H9 (cell line): ENCODE data around the gene SULT2B1. TPM values are rescaled to one million over a fixed set of nuclear protein-coding genes. Genes with fewer than 3 reads are reported as not detected.

Experiments used
- DNase-seq: peaks from one replicate; pipeline ENCODE4 v3.0.0-alpha.2; 2017
- H2AFZ ChIP-seq: one replicate; pipeline ENCODE4 v1.6.1; 2013; ENCODE audit warnings: mild to moderate bottlenecking, low read length, control low read depth, moderate library complexity
- H2AK5ac ChIP-seq: 2 replicates; pipeline ENCODE4 v1.6.1; 2013; ENCODE audit warnings: low read length, control low read depth, mixed read lengths; ENCODE audit not compliant: insufficient read length
- H2BK120ac ChIP-seq: one replicate; pipeline ENCODE4 v1.6.1; 2013; ENCODE audit warnings: low read depth, mild to moderate bottlenecking, low read length, control low read depth, inconsistent platforms; ENCODE audit not compliant: poor library complexity, severe bottlenecking
- H2BK12ac ChIP-seq: 2 replicates; pipeline ENCODE4 v1.6.1; 2013; ENCODE audit warnings: low read length, control low read depth, mixed read lengths, low read depth; ENCODE audit not compliant: insufficient read length
- H2BK15ac ChIP-seq: 2 replicates; pipeline ENCODE4 v1.6.1; 2013; ENCODE audit warnings: low read depth, low read length, control low read depth
- H2BK20ac ChIP-seq: one replicate; pipeline ENCODE4 v1.6.1; 2013; ENCODE audit warnings: low read depth, mild to moderate bottlenecking, low read length, control low read depth, inconsistent platforms; ENCODE audit not compliant: poor library complexity, severe bottlenecking
- H2BK5ac ChIP-seq: 2 replicates; pipeline ENCODE4 v1.6.1; 2013; ENCODE audit warnings: low read length, control low read depth, mixed read lengths; ENCODE audit not compliant: insufficient read length
- H3K14ac ChIP-seq: 2 replicates; pipeline ENCODE4 v1.6.1; 2013; ENCODE audit warnings: low read length, control low read depth; ENCODE audit not compliant: insufficient read depth
- H3K18ac ChIP-seq: 2 replicates; pipeline ENCODE4 v1.6.1; 2013; ENCODE audit warnings: low read depth, mild to moderate bottlenecking, mixed read lengths, low read length, control low read depth; ENCODE audit not compliant: insufficient read length
- H3K23ac ChIP-seq: 2 replicates; pipeline ENCODE4 v1.6.1; 2013; ENCODE audit warnings: low read length, control low read depth, mixed read lengths, low read depth; ENCODE audit not compliant: insufficient read length
- H3K23me2 ChIP-seq: 2 replicates; pipeline ENCODE4 v1.6.1; 2013; ENCODE audit warnings: low read depth, mild to moderate bottlenecking, mixed read lengths, low read length, control low read depth; ENCODE audit not compliant: insufficient read length, poor library complexity, severe bottlenecking
- H3K27ac ChIP-seq: 2 replicates; pipeline ENCODE4 v1.5.1; 2013; ENCODE audit warnings: low read length, control low read depth, mixed read lengths, low read depth; ENCODE audit not compliant: insufficient read length
- H3K27me3 ChIP-seq: 2 replicates; pipeline ENCODE4 v1.6.1; 2013; ENCODE audit warnings: low read length, control low read depth, inconsistent platforms; ENCODE audit not compliant: insufficient read depth
- H3K4ac ChIP-seq: 2 replicates; pipeline ENCODE4 v1.6.1; 2013; ENCODE audit warnings: low read depth, mild to moderate bottlenecking, control low read depth, inconsistent platforms, low read length, moderate library complexity
- H3K4me1 ChIP-seq: 2 replicates; pipeline ENCODE4 v1.6.1; 2013; ENCODE audit warnings: low read length, control low read depth, inconsistent platforms; ENCODE audit not compliant: insufficient read depth
- H3K4me2 ChIP-seq: 2 replicates; pipeline ENCODE4 v1.6.1; 2013; ENCODE audit warnings: low read length, control low read depth, mixed read lengths; ENCODE audit not compliant: insufficient read length, insufficient read depth
- H3K56ac ChIP-seq: 2 replicates; pipeline ENCODE4 v1.6.1; 2013; ENCODE audit warnings: low read depth, mild to moderate bottlenecking, mixed read lengths, low read length, control low read depth; ENCODE audit not compliant: insufficient read length
- H3K79me1 ChIP-seq: 2 replicates; pipeline ENCODE4 v1.6.1; 2013; ENCODE audit warnings: low read depth, mild to moderate bottlenecking, moderate library complexity, low read length, control low read depth, inconsistent platforms; ENCODE audit not compliant: insufficient read depth, poor library complexity, severe bottlenecking
- H3K79me2 ChIP-seq: 2 replicates; pipeline ENCODE4 v1.6.1; 2013; ENCODE audit warnings: low read length, control low read depth, inconsistent platforms; ENCODE audit not compliant: insufficient read depth
- H3K9ac ChIP-seq: 2 replicates; pipeline ENCODE4 v1.6.1; 2013; ENCODE audit warnings: low read length, control low read depth, mixed read lengths; ENCODE audit not compliant: insufficient read length; ENCODE audit errors: extremely low read depth
- H3K9me3 ChIP-seq: one replicate; pipeline ENCODE4 v1.6.1; 2013; ENCODE audit warnings: low read depth, low read length, inconsistent platforms; ENCODE audit not compliant: control insufficient read depth
- H3T11ph ChIP-seq: one replicate; pipeline ENCODE4 v1.6.1; 2013; ENCODE audit warnings: mild to moderate bottlenecking, low read length, control low read depth, inconsistent platforms
- H4K20me1 ChIP-seq: one replicate; pipeline ENCODE4 v1.6.1; 2013; ENCODE audit not compliant: control insufficient read depth, insufficient read length, insufficient read depth
- H4K5ac ChIP-seq: 2 replicates; pipeline ENCODE4 v1.6.1; 2013; ENCODE audit warnings: low read depth, mild to moderate bottlenecking, mixed read lengths, low read length, control low read depth; ENCODE audit not compliant: insufficient read length
- H4K8ac ChIP-seq: replicated peaks from 2 replicates; pipeline ENCODE4 v1.6.1; 2013; ENCODE audit warnings: low read length, control low read depth, mixed read lengths, low read depth; ENCODE audit not compliant: insufficient read length
- H4K91ac ChIP-seq: 2 replicates; pipeline ENCODE4 v1.6.1; 2013; ENCODE audit warnings: low read depth, mild to moderate bottlenecking, moderate library complexity, mixed read lengths, low read length, control low read depth; ENCODE audit not compliant: insufficient read length
- H3K27ac Mint-ChIP-seq, 3 experiments: 2 replicates in 2 of 3; 3 replicates in 1 of 3; pipeline ENCODE4 v1.8.0; 2020 to 2021; ENCODE audit warnings: mixed read lengths in 3 of 3, mild to moderate bottlenecking in 1 of 3, moderate library complexity in 1 of 3
- H3K27me3 Mint-ChIP-seq: 2 replicates; pipeline ENCODE4 v1.8.0; 2021; ENCODE audit warnings: low read depth, mild to moderate bottlenecking, moderate library complexity, mixed read lengths
- H3K36me3 Mint-ChIP-seq, 3 experiments: 2 replicates in 2 of 3; 3 replicates in 1 of 3; pipeline ENCODE4 v1.8.0; 2020 to 2021; ENCODE audit warnings: low read depth in 3 of 3, mixed read lengths in 3 of 3; ENCODE audit not compliant: insufficient read depth in 1 of 3
- H3K4me1 Mint-ChIP-seq, 2 experiments: 2 replicates each; pipeline ENCODE4 v1.8.0; 2020; ENCODE audit warnings: mixed read lengths in 2 of 2
- H3K4me3 Mint-ChIP-seq, 2 experiments: 2 replicates in 1 of 2; 3 replicates in 1 of 2; pipeline ENCODE4 v1.8.0; 2020 to 2021; ENCODE audit warnings: mild to moderate bottlenecking in 2 of 2, mixed read lengths in 2 of 2, moderate library complexity in 1 of 2
- H3K9me3 Mint-ChIP-seq, 2 experiments: 2 replicates in 1 of 2; 3 replicates in 1 of 2; pipeline ENCODE4 v1.8.0; 2020; ENCODE audit warnings: mild to moderate bottlenecking in 2 of 2, mixed read lengths in 2 of 2, moderate library complexity in 1 of 2
- WGBS: extraction: QIAGEN DNeasy Blood & Tissue Kit; methylation state at CpG from one replicate; pipeline ENCODE4 v1.1.7; 2013; ENCODE audit warnings: missing lambda C conversion rate, low lambda C conversion rate, mixed read lengths; ENCODE audit not compliant: insufficient read length; ENCODE audit errors: extremely low coverage; 5-methylcytosine and 5-hydroxymethylcytosine counted together
- total RNA-seq: library from RNA; stranded (reverse); gene quantifications from 2 replicates; pipeline ENCODE4 v1.2.1, GENCODE V29; 2021
- TF ChIP-seq, protein P1 (sequence below): fragments of 200-600 bp; sonication (generic); conservative IDR thresholded peaks from 3 replicates; pipeline ENCODE4 v1.8.0; 2021; ENCODE audit warnings: antibody characterized with exemption, mild to moderate bottlenecking

The SULT2B1 gene
- total RNA-seq, 1 experiment from 2014 or later, result 1.7 TPM

DNA sequence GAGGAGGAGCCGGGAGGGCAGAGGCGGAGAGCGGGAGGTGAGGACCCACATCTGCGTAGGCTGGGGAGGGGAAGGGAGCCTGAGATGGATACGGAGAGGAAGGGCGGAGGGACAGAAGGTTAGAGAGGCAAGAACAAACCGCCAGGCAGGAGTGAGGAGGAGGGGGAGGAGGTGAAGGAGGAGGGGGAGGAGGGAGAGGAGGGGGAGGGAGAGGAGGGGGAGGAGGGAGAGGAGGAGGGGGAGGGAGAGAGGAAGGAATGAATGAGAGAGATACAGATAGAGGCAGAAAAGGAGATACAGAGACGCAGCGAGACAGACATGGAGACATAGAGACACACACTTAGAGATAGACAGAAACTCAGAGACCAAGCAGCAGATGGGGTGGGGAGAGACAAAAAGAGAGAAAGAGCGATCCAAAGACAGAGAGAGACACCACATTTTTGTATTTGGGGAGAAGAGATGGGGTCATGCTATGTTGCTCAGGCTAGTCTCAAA lies 94.8 kb downstream of the SULT2B1 start:
- peak overlapping the region in 2 of 3 experiments; percentile 2 to 8; a peak in 1 of 7 replicates for H3K27ac Mint-ChIP-seq
- H3K79me2 ChIP-seq, result no peaks in the 10 kb centered on the region
- H4K91ac ChIP-seq, result no peak overlapping the region
- no peak overlapping the region for H3T11ph ChIP-seq
- no peak overlapping the region for H2AFZ ChIP-seq
- H3K4me1 Mint-ChIP-seq, result peaks cover 14 to 17% of the 10 kb centered on the region in 2 experiments
- H3K9me3 Mint-ChIP-seq, result peaks cover 0 to 4% of the 10 kb centered on the region in 2 experiments; a peak in 2 of 5 replicates
- WGBS, result no CpG with 5 or more reads among the region's 10 CpGs
- H3K14ac ChIP-seq, result no peak overlapping the region
- no peak overlapping the region for H2BK12ac ChIP-seq
- peaks cover 3% of the 10 kb centered on the region for H3K27me3 Mint-ChIP-seq
- H2BK5ac ChIP-seq, result no peak overlapping the region
- no peaks in the 10 kb centered on the region for H3K79me1 ChIP-seq
- no peak overlapping the region for H2AK5ac ChIP-seq
- peaks cover 16% of the 10 kb centered on the region for H3K23me2 ChIP-seq
- no peak overlapping the region for H3K4me2 ChIP-seq
- peak overlapping the region; percentile 84 to 93; a peak in 4 of 5 replicates for H3K4me3 Mint-ChIP-seq
- H3K27me3 ChIP-seq, result no peaks in the 10 kb centered on the region
- no peak overlapping the region for H2BK120ac ChIP-seq
- no peaks in the 10 kb centered on the region for H4K20me1 ChIP-seq
- H3K27ac ChIP-seq, result no peak overlapping the region
- no peak overlapping the region for H3K4ac ChIP-seq
- no peak overlapping the region for H4K8ac ChIP-seq
- H3K36me3 Mint-ChIP-seq, result peaks cover 4 to 17% (median 14%) of the 10 kb centered on the region in 3 experiments
- TF ChIP-seq, protein P1, sequence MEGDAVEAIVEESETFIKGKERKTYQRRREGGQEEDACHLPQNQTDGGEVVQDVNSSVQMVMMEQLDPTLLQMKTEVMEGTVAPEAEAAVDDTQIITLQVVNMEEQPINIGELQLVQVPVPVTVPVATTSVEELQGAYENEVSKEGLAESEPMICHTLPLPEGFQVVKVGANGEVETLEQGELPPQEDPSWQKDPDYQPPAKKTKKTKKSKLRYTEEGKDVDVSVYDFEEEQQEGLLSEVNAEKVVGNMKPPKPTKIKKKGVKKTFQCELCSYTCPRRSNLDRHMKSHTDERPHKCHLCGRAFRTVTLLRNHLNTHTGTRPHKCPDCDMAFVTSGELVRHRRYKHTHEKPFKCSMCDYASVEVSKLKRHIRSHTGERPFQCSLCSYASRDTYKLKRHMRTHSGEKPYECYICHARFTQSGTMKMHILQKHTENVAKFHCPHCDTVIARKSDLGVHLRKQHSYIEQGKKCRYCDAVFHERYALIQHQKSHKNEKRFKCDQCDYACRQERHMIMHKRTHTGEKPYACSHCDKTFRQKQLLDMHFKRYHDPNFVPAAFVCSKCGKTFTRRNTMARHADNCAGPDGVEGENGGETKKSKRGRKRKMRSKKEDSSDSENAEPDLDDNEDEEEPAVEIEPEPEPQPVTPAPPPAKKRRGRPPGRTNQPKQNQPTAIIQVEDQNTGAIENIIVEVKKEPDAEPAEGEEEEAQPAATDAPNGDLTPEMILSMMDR, result no peak
- H3K23ac ChIP-seq, result no peak overlapping the region
- H2BK15ac ChIP-seq, result no peak overlapping the region
- no peak overlapping the region for H3K9ac ChIP-seq
- H3K18ac ChIP-seq, result no peak overlapping the region
- no peaks in the 10 kb centered on the region for H3K4me1 ChIP-seq
- no peak overlapping the region for H3K56ac ChIP-seq
- H3K9me3 ChIP-seq, result no peaks in the 10 kb centered on the region
- no peak overlapping the region for H2BK20ac ChIP-seq
- DNase-seq, result peak; percentile 96
- H4K5ac ChIP-seq, result no peak overlapping the region
